ENCODE measurements around the gene RPS6KA5.
A peak's percentile ranks its signal among the peaks of the same experiment; 100 is the strongest.

DNA sequence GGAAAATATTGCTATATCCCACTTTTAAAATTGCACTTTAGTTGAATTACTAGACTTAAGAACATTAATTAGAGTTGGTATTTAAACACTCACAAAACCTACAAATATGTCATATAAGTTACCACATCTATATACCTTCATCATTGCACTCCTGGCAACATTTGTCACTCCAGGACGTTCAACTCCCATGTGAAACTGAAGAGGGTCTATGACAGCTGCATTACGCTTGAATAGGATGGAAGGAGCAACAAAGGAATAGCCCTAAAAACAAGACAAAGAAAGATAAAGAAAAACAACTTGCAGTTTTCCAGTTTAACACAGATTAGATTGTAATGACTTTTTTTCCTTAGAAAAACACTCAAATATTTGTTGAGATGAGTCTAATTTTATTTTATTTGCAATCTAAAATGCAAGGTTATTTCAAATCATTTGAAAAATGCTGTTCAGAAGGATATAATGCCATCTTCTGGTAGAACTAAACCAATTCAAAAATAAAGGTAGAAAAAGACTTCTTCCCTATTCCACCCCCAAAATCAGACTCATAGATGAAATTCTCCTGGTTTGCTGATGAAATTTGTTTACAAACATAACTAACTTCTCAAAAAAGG, 159.9 kb downstream of the RPS6KA5 start:
- TF ChIP-seq, protein P1, sequence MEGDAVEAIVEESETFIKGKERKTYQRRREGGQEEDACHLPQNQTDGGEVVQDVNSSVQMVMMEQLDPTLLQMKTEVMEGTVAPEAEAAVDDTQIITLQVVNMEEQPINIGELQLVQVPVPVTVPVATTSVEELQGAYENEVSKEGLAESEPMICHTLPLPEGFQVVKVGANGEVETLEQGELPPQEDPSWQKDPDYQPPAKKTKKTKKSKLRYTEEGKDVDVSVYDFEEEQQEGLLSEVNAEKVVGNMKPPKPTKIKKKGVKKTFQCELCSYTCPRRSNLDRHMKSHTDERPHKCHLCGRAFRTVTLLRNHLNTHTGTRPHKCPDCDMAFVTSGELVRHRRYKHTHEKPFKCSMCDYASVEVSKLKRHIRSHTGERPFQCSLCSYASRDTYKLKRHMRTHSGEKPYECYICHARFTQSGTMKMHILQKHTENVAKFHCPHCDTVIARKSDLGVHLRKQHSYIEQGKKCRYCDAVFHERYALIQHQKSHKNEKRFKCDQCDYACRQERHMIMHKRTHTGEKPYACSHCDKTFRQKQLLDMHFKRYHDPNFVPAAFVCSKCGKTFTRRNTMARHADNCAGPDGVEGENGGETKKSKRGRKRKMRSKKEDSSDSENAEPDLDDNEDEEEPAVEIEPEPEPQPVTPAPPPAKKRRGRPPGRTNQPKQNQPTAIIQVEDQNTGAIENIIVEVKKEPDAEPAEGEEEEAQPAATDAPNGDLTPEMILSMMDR (IDR thresholded peaks at IDR 0.05): peak; percentile 32; the same call in 1 of the 2 replicates
- TF ChIP-seq, protein P2, sequence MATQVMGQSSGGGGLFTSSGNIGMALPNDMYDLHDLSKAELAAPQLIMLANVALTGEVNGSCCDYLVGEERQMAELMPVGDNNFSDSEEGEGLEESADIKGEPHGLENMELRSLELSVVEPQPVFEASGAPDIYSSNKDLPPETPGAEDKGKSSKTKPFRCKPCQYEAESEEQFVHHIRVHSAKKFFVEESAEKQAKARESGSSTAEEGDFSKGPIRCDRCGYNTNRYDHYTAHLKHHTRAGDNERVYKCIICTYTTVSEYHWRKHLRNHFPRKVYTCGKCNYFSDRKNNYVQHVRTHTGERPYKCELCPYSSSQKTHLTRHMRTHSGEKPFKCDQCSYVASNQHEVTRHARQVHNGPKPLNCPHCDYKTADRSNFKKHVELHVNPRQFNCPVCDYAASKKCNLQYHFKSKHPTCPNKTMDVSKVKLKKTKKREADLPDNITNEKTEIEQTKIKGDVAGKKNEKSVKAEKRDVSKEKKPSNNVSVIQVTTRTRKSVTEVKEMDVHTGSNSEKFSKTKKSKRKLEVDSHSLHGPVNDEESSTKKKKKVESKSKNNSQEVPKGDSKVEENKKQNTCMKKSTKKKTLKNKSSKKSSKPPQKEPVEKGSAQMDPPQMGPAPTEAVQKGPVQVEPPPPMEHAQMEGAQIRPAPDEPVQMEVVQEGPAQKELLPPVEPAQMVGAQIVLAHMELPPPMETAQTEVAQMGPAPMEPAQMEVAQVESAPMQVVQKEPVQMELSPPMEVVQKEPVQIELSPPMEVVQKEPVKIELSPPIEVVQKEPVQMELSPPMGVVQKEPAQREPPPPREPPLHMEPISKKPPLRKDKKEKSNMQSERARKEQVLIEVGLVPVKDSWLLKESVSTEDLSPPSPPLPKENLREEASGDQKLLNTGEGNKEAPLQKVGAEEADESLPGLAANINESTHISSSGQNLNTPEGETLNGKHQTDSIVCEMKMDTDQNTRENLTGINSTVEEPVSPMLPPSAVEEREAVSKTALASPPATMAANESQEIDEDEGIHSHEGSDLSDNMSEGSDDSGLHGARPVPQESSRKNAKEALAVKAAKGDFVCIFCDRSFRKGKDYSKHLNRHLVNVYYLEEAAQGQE (IDR thresholded peaks at IDR 0.05; ENCODE audit: insufficient read depth in 1 of 2, low read depth in 2 of 2, low read length in 1 of 2): no peak
- TF ChIP-seq POLR2AphosphoS5 (IDR thresholded peaks at IDR 0.05; ENCODE audit: low read depth, low read length): no peak
- no peak for TF ChIP-seq TCF7L2 (IDR thresholded peaks at IDR 0.05; ENCODE audit: low read depth, low read length)
